ENCODE data around the gene ZBTB21.

Gene ZBTB21

GRCh38 chr21:42012763-42013329 is 2.7 kb upstream of the ZBTB21 start:
- TF ChIP-seq CTCF (IDR thresholded peaks at IDR 0.05; ENCODE audit: insufficient read depth, missing control alignments): no peak
- DNase-seq (ENCODE audit: insufficient read length, low spot score): no peak
- FAIRE-seq: no peak

DNA sequence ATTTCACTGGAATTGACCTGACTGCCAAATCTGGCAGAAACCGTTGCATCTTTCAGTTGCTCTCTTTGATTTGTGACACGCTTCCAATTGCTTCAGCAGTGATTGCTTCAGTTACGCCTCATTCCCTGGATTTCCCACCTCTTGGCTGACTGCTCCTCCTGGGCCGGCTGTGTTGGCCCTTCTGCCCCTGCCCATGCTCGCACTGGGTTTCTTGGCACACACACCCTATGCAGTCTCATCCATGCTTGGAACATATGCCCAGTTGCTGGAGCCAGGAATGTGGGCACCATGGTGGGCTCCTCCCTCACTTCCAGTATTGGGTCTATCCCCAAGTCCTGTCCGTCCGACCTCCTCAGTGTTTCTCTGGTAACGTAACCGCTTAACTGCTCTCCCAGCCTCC is 2.2 kb upstream of the ZBTB21 start:
- no peak for TF ChIP-seq CTCF (IDR thresholded peaks at IDR 0.05; ENCODE audit: insufficient read depth, missing control alignments)
- no peak for FAIRE-seq

GRCh38 chr21:42010507-42011495 is 641 bp upstream of the ZBTB21 start:
- DNase-seq (ENCODE audit: insufficient read length, low spot score) (no peak), FAIRE-seq (no peak)
- TF ChIP-seq CTCF (IDR thresholded peaks at IDR 0.05; ENCODE audit: insufficient read depth, missing control alignments): no peak

More for the DNA sequence above, 2.2 kb upstream of the ZBTB21 start:
- no peak for DNase-seq (ENCODE audit: insufficient read length, low spot score)

DNA sequence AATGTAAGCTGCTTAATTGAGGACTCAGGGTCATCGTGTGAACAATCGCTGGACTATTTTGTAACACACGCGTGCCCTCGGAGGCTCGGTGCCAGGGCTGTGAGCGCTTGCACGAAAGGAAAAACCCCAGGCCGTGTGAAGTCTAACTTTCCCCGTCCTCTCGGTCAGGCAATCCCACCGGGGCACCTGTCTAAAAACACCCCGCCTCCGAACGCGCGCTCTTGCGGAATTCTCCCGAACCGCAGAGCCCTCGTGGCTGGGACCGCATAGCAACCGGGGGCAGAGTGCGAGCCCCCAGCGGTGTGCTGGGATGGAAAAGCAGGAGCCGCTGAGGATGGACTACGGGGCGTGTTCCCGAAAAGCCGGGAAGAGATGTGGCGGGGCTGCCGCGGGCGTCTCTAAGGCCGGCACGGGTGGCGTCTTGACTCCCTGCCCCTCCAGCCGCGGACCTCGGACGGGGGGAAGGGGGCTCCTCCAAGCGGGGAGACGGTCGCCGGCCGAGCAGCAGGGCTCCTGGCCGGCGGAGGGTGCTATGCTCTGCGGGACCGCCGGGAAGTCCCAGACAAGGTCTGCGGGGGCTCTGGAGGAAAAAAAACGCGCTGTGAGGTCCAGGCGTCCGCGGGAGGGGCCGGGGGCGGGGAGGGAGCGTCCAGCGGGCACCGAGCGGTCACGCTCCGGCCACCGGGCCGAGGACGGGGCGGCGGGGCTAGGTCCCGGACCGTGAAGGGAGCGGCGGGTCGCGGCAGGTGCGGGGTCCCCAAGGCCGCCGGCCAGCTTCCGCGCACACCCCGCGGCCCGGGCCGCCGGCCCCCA is 936 bp downstream of the ZBTB21 start:
- no peak for TF ChIP-seq CTCF (IDR thresholded peaks at IDR 0.05; ENCODE audit: insufficient read depth, missing control alignments)
- DNase-seq (ENCODE audit: insufficient read length, low spot score): no peak
- FAIRE-seq: no peak

DNA sequence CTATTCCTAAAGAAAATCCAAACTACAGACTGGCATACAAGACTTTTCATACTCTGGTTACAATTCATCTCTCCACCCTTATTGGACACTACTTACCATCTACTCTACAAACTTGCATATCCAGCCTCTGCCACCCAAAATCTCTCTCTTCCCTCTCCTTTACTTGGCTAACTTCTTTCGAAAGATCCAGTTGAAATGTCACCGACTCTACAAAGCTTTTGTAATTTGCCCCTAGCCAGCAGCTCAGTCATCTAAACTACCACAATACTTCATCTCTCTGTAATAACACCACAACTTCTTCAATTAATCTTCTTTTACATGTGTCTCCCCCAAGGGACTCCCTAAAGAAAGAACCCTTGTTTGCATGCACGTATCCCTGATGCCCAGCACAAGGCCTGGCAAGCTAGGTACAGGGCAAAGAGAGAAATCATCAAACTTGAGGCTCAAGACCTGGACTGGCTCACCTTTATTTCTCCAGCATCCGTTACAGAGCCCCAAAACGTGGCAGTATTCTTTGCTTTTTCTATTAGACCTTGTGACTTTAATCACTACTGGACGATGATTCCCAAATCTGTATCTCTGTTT is 2.7 kb downstream of the ZBTB21 start:
- FAIRE-seq (no peak), DNase-seq (ENCODE audit: insufficient read length, low spot score) (no peak)
- TF ChIP-seq CTCF (IDR thresholded peaks at IDR 0.05; ENCODE audit: insufficient read depth, missing control alignments): no peak

DNA sequence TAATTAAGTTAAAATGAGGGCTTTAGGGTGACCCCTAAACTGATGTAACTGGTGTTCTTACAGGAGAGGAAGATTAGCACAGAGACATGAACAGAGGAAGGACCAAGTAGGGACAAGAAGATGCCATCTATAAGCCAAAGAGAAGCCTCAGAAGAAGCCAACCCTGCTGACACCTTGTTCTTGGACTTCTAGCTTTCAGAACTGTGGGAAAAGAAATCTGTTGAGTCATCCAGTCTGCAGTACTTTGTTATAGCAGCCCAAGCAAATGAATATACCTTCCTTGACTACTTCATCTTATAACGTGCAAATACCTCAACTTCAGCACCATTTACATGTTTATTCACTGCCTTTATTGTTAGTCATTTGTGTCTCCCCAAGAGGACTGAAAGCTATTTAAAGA is 3.4 kb downstream of the ZBTB21 start:
- DNase-seq (ENCODE audit: insufficient read length, low spot score): no peak
- no peak for FAIRE-seq
- no peak for TF ChIP-seq CTCF (IDR thresholded peaks at IDR 0.05; ENCODE audit: insufficient read depth, missing control alignments)

Measured in D721Med (cell line).